ENCODE data around the gene IPPK.

The IPPK gene

GRCh38 chr9:92669890-92670708 lies at the start of gene IPPK:
TSS of gene IPPK (minus strand) at chr9:92670131. CDS start at chr9:92669988, 143 bp downstream.
- DNase-seq (ENCODE audit: low spot score) = peak; percentile 96

- no peak for DNase-seq (ENCODE audit: low spot score)
Measured at GRCh38 chr9:92719028-92719647, 49.2 kb upstream of the IPPK start.

DNA sequence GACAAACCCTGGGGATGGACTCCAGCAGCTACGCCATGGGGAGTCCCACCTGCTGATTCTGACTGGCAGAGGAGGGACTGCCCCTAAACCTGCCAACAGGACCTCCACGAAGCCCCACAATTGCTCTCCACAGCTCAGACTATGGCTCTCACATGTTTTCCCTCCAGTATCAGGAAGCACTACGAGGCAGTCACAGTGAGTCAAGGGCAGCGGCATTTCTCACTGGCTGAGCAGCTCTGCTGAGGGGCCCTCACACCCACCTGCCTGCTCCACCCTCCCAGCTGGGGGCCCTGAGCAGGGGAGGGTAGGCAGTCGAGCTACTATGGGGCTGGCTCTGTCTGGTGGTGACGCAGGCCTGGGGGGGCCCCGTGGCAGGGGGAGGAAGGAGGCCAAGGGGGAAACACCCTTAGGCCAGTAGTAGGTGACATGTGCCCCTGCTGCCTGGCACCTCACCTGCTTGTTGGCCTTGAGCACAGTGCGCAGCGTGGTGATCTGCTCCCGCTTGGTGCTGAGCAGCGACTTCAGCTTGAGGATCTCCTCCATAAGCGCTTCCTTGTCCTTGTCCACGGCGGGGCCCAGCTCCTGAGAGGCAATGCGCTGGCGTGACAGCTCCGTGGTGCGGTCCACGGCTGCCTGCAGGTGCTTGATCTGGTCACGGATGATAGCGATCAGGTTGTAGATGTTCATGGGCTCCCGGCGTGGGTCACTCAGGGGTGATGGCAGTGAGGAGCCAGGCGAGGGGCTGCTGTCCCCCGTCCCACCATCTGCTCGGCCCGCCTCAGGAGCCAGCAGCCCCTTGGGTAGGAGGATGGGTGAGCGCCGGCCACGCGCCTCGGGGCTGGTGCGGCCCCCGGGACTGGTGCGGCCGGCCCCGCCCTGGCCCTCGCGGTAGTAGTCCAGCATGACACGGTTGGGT lies 48.4 kb upstream of the IPPK start:
- DNase-seq (ENCODE audit: low spot score) = no peak

- DNase-seq (ENCODE audit: low spot score) = no peak
Measured at GRCh38 chr9:92717201-92718085, 47.5 kb upstream of the IPPK start.

DNA sequence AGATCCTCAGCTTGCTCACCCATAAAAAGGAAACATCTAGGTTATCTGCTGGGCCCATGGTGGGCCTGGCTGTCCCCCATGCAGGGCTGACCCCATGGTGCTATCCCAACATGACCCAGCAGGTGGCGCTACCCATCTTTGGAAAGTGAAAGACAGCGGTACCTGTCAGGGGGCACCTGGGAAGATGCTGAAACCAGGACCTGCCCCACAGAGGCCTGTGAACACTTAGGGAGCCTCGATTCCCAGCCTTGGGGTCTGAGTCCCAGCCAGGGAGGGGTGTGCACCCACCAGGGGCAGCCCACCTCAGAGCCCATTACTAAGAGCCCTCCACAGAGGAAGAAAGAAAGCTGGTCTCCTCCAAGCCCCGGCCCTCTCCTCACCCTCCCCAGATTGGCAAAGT lies 46.6 kb upstream of the IPPK start:
- DNase-seq (ENCODE audit: low spot score) = peak; percentile 90

DNA sequence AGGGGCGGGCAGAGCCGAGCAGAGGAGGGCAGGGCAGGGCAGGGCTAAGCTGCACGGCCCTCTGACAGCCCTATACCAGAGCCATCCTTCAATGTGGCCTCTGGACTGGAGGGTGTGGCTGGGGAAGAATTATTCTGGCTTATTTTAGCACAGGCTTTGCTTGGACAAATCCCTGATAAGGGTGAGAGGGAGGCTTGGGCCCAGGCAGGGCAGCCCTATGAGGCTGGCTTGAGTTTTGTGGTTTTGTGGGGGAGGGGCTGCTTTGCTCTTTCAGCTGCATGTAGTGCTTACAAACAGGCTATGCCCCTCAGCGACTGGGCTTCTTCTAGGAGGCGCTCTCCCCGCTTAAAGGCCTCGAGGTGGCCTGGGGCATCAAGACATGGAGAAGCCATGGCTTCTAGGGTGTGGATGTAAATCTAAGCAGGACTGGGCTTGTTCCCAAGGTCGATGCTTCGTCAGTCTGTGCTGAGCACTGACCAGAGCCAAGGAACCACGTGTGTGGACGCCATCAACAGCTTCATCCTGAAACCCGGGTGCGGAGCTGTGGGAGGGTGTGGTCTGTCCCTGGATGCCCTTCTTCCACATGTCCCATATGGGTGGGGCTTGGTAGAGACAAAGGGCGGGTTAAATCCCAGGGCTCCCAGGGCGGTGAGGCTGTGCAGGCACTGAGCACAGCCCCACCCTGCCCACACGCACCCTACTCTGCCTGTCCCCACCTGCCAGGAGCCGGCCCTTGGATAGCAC lies 45.7 kb upstream of the IPPK start:
- DNase-seq (ENCODE audit: low spot score) = no peak

DNA sequence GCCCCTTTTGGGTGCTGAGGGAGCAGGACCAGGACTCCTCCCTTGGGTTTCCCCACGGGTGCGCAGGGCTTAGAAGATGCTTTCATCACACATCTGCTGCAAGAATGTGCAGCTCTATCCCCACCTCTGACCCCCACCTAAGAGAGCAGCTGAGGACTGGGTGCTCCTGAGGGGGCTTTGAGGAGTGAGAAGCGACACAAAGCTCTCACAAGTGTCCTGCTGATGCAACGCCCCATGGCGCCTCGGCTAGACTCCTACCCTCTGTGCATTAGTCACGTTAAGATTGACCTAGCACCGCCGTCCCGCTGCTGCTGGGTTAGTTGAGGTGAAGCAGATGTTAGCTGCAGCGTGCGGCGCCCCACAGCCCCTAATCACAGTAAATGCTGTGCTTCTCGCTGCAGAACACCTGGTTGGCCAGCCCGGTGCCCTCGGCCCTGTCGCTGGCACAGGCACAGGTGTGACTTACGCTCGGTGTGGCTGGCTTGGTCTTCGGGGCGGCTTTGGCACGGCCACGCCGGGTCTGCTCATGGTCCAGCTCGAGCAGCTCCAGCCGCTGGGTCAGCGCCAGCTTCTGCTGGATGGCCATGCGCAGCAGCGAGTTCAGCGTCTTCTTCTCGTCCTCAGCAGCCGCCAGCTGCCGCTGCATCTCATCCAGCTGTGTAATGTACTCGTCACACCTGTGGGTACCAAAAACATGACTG lies 45.0 kb upstream of the IPPK start:
- DNase-seq (ENCODE audit: low spot score) = no peak

DNA sequence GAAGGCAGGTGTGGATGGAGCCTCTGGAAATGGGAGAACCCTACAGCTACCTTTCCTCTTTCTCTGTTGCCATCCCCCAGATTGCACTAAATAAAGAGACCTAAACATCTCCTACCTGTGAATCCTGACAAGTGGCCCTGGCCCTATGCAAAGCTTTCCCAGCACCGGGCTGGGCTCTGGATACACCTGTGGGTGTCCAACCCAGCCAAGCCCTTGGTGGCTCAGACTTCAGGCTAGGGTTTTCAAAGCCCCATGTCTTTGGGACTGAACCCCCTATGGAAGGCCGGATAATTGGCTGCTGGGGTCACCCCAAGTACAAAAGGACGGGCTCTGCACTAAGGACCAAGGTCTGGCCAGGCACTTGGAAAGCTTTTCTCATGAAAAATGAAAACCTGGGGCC lies 44.1 kb upstream of the IPPK start:
- peak; percentile 2 for DNase-seq (ENCODE audit: low spot score)

DNA sequence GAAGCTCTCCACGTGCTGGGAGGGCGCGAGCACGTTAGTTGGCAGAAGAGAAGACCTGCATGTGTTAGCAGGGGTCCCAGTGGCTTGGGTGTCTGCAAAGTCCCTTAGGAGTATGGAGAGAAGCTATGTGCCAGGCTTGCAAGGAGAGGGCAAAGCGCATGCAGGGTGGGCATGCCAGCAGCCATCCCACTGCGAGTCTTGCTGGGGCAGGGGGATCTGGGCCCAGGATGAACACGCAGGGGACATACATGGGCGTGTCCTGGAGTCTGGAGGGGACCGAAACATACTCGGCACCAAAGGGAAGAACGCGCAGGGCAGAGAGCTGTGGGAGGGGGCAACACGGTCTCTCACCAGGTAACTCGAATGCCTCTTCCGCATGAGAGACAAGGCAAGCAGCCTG lies 43.6 kb upstream of the IPPK start:
- DNase-seq (ENCODE audit: low spot score) = no peak

- DNase-seq (ENCODE audit: low spot score) = no peak
Measured at GRCh38 chr9:92712767-92713166, 42.8 kb upstream of the IPPK start.

- DNase-seq (ENCODE audit: low spot score) = no peak
Measured at GRCh38 chr9:92711844-92712243, 41.9 kb upstream of the IPPK start.

- no peak for DNase-seq (ENCODE audit: low spot score)
Measured at GRCh38 chr9:92711146-92711545, 41.2 kb upstream of the IPPK start.

DNA sequence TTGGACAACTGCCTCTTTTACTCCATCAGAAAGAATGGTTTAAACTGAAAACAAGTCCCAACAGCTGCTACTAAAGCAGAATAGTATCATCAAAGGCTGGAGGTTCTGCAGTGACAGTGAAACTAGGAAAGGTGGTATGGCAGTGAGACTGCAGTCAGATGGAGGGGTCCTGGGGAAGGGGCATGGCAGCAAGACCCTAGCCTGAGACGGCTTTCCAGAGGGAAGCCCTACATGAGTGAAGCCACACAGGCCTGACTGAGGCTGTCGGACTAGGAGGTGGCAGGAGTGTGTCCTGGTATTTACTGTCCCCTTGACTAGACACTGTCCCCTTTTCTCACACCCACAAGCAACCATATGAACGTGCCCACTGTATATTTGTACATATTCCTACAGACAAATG lies 40.4 kb upstream of the IPPK start:
- DNase-seq (ENCODE audit: low spot score) = no peak

- no peak for DNase-seq (ENCODE audit: low spot score)
Measured at GRCh38 chr9:92709954-92710353, 40.0 kb upstream of the IPPK start.

- DNase-seq (ENCODE audit: low spot score) = no peak
Measured at GRCh38 chr9:92709240-92709639, 39.3 kb upstream of the IPPK start.

- DNase-seq (ENCODE audit: low spot score) = no peak
Measured at GRCh38 chr9:92707530-92707929, 37.6 kb upstream of the IPPK start.

GRCh38 chr9:92706218-92706940 lies 36.4 kb upstream of the IPPK start:
- DNase-seq (ENCODE audit: low spot score) = no peak

DNA sequence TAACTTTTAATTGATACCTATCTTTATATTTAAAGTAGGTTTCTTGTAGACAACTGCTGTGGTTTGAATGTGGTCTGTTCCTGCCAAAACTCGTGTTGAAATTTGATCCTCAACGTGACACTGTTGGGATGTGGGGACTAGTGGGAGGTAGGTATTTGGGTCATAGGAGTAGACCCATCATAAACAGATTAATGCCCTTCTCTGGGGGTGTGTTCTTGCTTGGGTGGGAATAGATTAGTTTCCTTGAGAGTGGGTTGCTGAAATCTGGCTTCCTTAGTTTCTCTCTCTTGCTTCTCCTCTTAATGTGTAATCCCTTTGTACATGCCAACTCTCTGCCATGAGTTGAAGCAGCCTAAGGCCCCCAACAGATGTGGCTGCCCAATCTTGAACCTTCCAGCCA lies 34.6 kb upstream of the IPPK start:
- no peak for DNase-seq (ENCODE audit: low spot score)

DNA sequence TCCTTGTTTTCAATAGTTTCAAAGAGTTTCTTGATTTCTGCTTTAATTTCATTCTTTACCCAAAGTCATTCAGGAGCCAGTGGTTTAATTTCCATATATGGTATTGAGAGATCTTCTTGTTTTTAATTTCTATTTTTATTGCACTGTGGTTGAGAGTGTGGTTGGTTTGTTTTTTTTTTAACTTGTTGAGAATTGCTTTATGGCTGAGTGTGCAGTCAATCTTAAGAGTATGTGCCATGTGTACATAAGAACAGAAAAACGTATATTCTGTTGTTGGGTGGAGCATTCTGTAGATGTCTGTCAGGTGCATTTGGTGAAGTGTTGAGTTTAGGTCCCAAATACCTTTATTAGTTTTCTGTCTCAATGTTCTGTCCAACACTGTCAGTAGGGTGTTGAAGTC lies 26.7 kb upstream of the IPPK start:
- no peak for DNase-seq (ENCODE audit: low spot score)

- DNase-seq (ENCODE audit: low spot score) = no peak
Measured at GRCh38 chr9:92686954-92687353, 17.0 kb upstream of the IPPK start.
